Panc1 (cell line): ENCODE results near the gene GSG1L. TPM values are rescaled to one million over a fixed set of nuclear protein-coding genes. Genes with fewer than 3 reads are reported as not detected.

ENCODE experiments used
- ATAC-seq: fragments of 200-7000 bp; cut with Tn5 transposase; 2 replicates; pipeline ENCODE4 v1.9.1; 2020; ENCODE audit warnings: mild to moderate bottlenecking, moderate library complexity
- BruUV-seq: library from RNA; stranded (reverse); fragments of 400-500 nt; replicated peaks from 2 replicates; lab custom pipeline; 2021; lab: Mats Ljungman, UMichigan
- CTCF ChIA-PET: fragments of 300-600 bp; sonication (Branson Sonifier 250); formaldehyde crosslinking; loops from one replicate; lab custom pipeline; 2022; ENCODE audit warnings: antibody characterized with exemption; lab: Charles Lee
- POLR2A ChIA-PET: fragments of 300-600 bp; sonication (Branson Sonifier 250); formaldehyde crosslinking; loops from one replicate; lab custom pipeline; 2022; ENCODE audit warnings: antibody characterized with exemption; lab: Charles Lee
- DNase-seq: peaks from one replicate; pipeline ENCODE4 v3.0.0-alpha.2; 2010; ENCODE audit warnings: low read depth, low spot score
- H3K27ac ChIP-seq: 2 replicates; pipeline ENCODE4 v1.5.1; 2011; ENCODE audit warnings: mild to moderate bottlenecking, low read length, inconsistent platforms
- H3K27me3 ChIP-seq: fragments of 200-500 bp; sonication (Bioruptor generic); 2 replicates; pipeline ENCODE4 v1.6.0; 2014; ENCODE audit warnings: low read length, inconsistent platforms; ENCODE audit not compliant: control insufficient read depth, insufficient read depth
- H3K36me3 ChIP-seq: fragments of 200-500 bp; sonication (Bioruptor generic); 2 replicates; pipeline ENCODE4 v1.5.1; 2014; ENCODE audit warnings: inconsistent platforms, mild to moderate bottlenecking, low read length, moderate library complexity; ENCODE audit not compliant: control insufficient read depth, insufficient read depth
- H3K4me1 ChIP-seq: 2 replicates; pipeline ENCODE4 v1.5.1; 2011; ENCODE audit warnings: inconsistent platforms, mild to moderate bottlenecking, low read length, moderate library complexity; ENCODE audit not compliant: control insufficient read depth, insufficient read depth
- H3K4me3 ChIP-seq, 2 experiments: 2 replicates each; pipeline ENCODE4 v1.5.1; 2011 to 2012; ENCODE audit warnings: low read depth in 2 of 2, low read length in 2 of 2, mild to moderate bottlenecking in 2 of 2, inconsistent platforms in 1 of 2, moderate library complexity in 1 of 2
- H3K9me3 ChIP-seq: fragments of 200-500 bp; sonication (Bioruptor generic); 2 replicates; pipeline ENCODE4 v1.5.1; 2014; ENCODE audit warnings: low read depth, mild to moderate bottlenecking, inconsistent platforms, low read length, moderate library complexity; ENCODE audit not compliant: control insufficient read depth, insufficient read depth
- POLR2AphosphoS5 ChIP-seq: IDR thresholded peaks from 2 replicates; pipeline ENCODE4 v1.6.1; 2012; ENCODE audit warnings: mild to moderate bottlenecking, low read depth, low read length, moderate library complexity
- REST ChIP-seq, 2 experiments: IDR thresholded peaks; 2 replicates each; pipeline ENCODE4 v1.6.1; 2011 to 2012; ENCODE audit warnings: low read depth in 2 of 2, control low read depth in 1 of 2, low read length in 1 of 2, mild to moderate bottlenecking in 1 of 2, moderate library complexity in 1 of 2; ENCODE audit not compliant: insufficient read depth in 1 of 2
- SIN3A ChIP-seq: IDR thresholded peaks from 2 replicates; pipeline ENCODE4 v1.6.1; 2012; ENCODE audit warnings: low read depth, mild to moderate bottlenecking, low read length, moderate library complexity, borderline replicate concordance; ENCODE audit not compliant: insufficient read depth
- TCF7L2 ChIP-seq: IDR thresholded peaks from 2 replicates; pipeline ENCODE4 v1.6.1; 2011; ENCODE audit warnings: mild to moderate bottlenecking, low read depth, low read length, inconsistent platforms
- in situ Hi-C: cut with HindIII; loops from 2 replicates; pipeline ENCODE4 v1.10.0; 2016; ENCODE audit warnings: low sequenced_read_pairs, low pct_unique_long_range_greater_than_20kb
- intact Hi-C: fragments of 100-400 bp; cut with micrococcal nuclease; formaldehyde crosslinking; loops from one replicate; pipeline ENCODE4 v1.10.0; 2022; ENCODE audit not compliant: unreplicated experiment
- total RNA-seq: library from RNA; stranded (reverse); gene quantifications from one replicate; pipeline ENCODE4 v1.2.1, GENCODE V29; 2021; ENCODE audit not compliant: unreplicated experiment
- TF ChIP-seq, protein P1 (sequence below): fragments of 450-650 bp; IDR thresholded peaks from 2 replicates; pipeline ENCODE4 v1.5.1; 2017; ENCODE audit warnings: mild to moderate bottlenecking

Gene GSG1L
- total RNA-seq, 1 experiment from 2014 or later: 0.08 TPM

DNA sequence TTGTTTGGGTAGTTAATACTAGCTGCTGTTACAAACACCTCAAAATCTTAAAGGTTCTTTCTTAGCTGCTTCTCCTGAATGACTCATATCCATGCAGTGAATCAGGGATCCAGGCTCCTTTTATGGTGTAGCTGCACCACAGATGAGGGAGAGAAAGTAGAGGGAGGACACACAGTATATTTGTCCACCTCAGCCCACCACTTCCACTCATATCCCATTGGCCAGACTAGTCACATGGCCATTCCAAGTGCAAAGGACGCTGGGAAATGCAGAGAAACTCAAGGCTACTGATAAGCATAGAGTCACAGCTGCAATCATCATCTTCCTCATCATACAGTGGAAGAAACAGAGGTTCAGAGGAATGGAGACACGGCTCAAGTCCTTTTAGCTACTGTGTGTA is 63.8 kb downstream of the GSG1L start:
- TF ChIP-seq SIN3A: no peak
- no peak for TF ChIP-seq TCF7L2
- no peak for TF ChIP-seq REST (IDR thresholded peaks at IDR 0.05; ENCODE audit: insufficient read depth in 1 of 2, low read depth in 2 of 2, low read length in 1 of 2)
- no peak for TF ChIP-seq POLR2AphosphoS5
- TF ChIP-seq, protein P1, sequence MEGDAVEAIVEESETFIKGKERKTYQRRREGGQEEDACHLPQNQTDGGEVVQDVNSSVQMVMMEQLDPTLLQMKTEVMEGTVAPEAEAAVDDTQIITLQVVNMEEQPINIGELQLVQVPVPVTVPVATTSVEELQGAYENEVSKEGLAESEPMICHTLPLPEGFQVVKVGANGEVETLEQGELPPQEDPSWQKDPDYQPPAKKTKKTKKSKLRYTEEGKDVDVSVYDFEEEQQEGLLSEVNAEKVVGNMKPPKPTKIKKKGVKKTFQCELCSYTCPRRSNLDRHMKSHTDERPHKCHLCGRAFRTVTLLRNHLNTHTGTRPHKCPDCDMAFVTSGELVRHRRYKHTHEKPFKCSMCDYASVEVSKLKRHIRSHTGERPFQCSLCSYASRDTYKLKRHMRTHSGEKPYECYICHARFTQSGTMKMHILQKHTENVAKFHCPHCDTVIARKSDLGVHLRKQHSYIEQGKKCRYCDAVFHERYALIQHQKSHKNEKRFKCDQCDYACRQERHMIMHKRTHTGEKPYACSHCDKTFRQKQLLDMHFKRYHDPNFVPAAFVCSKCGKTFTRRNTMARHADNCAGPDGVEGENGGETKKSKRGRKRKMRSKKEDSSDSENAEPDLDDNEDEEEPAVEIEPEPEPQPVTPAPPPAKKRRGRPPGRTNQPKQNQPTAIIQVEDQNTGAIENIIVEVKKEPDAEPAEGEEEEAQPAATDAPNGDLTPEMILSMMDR: no peak
- Histone ChIP-seq H3K36me3 (no peaks in the 10 kb centered on the region), H3K27ac (no peak overlapping the region), H3K4me3 (no peak overlapping the region), H3K4me1 (no peaks in the 10 kb centered on the region), H3K27me3 (no peaks in the 10 kb centered on the region), H3K9me3 (no peaks in the 10 kb centered on the region)
- POLR2A ChIA-PET: interaction anchor here (0.5 kb wide), 1 partner anchor 370 kb away, joined by 5 read pairs; no protein-coding TSS in a partner anchor
- ATAC-seq: no peak
- in situ Hi-C loops: no loop called here
- CTCF ChIA-PET: interaction anchor here (0.6 kb wide), 1 partner anchor 189 kb away, joined by 3 read pairs; no protein-coding TSS in a partner anchor
- intact Hi-C loops: no loop called here
- DNase-seq: no peak
- BruUV-seq: no TSS peak

DNA sequence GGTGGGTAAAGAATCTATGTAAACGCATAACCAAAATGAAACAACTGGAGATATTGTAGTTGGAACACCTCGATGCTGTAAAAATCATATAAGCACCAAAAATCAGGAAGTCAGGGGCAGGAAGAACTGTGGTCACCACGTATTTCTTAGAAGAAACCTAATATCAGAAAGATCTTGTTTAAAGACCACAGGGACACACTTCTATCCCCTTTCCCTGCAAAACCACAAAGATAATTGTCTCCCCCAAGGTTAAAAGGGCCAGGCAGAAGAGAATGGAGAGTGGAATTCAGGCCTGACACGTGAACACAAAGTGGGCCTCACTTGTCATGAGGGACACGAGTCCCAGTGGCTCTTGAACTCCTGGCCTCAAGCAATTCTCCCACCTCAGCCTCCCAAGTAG is 68.1 kb downstream of the GSG1L start:
- no TSS peak for BruUV-seq
- POLR2A ChIA-PET: no interaction called here
- H3K4me1 ChIP-seq: no peaks in the 10 kb centered on the region
- ATAC-seq (no peak), DNase-seq (no peak)
- no peaks in the 10 kb centered on the region for H3K27me3 ChIP-seq
- no peak overlapping the region for H3K27ac ChIP-seq
- H3K36me3 ChIP-seq: no peaks in the 10 kb centered on the region
- no peak overlapping the region for H3K4me3 ChIP-seq
- intact Hi-C loops (no loop called here), in situ Hi-C loops (no loop called here)
- TF ChIP-seq TCF7L2 (no peak), REST (IDR thresholded peaks at IDR 0.05; ENCODE audit: insufficient read depth in 1 of 2, low read depth in 2 of 2, low read length in 1 of 2) (no peak), SIN3A (no peak), POLR2AphosphoS5 (no peak)
- TF ChIP-seq, protein P1: no peak
- no peaks in the 10 kb centered on the region for H3K9me3 ChIP-seq
- CTCF ChIA-PET: no interaction called here
